Natural killer cell treated with Interleukin-12 subunit alpha and Interleukin-12 subunit beta and Interleukin-15 and Interleukin-18, amount 100 ng/mL, for 72 hours (primary cell): Measurements from ENCODE around the gene PNPLA5. TPM values are rescaled to one million over a fixed set of nuclear protein-coding genes. Genes with fewer than 3 reads are reported as not detected.
"Not testable (repeated sequence)": the region's sequence is repeated elsewhere in the genome, so short reads cannot be mapped to it uniquely, and the experiment has no call there.

Source experiments
- ATAC-seq, 2 donors: fragments of 150-1000 bp; cut with Tn5 transposase in 1 of 2; sonication (Bioruptor Pico), chemical (Tn5 transposase) in 1 of 2; 2 replicates each; pipeline ENCODE4 v1.10.0; 2021
- DNase-seq: peaks from one replicate; pipeline ENCODE4 v3.0.0; 2022; ENCODE audit warnings: low spot score
- H3K27ac Mint-ChIP-seq, 2 donors: 1 replicate in 1 of 2; 2 replicates in 1 of 2; pipeline ENCODE4 v1.8.0; 2022; ENCODE audit warnings: mixed read lengths in 2 of 2, mild to moderate bottlenecking in 1 of 2, moderate library complexity in 1 of 2
- H3K27me3 Mint-ChIP-seq, 2 donors: 1 replicate in 1 of 2; 2 replicates in 1 of 2; pipeline ENCODE4 v1.8.0; 2022; ENCODE audit warnings: mixed read lengths in 2 of 2
- H3K36me3 Mint-ChIP-seq: one replicate; pipeline ENCODE4 v1.8.0; 2022; ENCODE audit warnings: mixed read lengths
- H3K4me1 Mint-ChIP-seq, 2 donors: 1 replicate in 1 of 2; 2 replicates in 1 of 2; pipeline ENCODE4 v1.8.0; 2022; ENCODE audit warnings: low read depth in 2 of 2, mixed read lengths in 2 of 2, mild to moderate bottlenecking in 1 of 2
- H3K4me3 Mint-ChIP-seq: one replicate; pipeline ENCODE4 v1.8.0; 2022; ENCODE audit warnings: mixed read lengths
- H3K9me3 Mint-ChIP-seq: 2 replicates; pipeline ENCODE4 v1.8.0; 2022; ENCODE audit warnings: mixed read lengths
- total RNA-seq, 2 donors: library from RNA; stranded (reverse); gene quantifications; one replicate each; pipeline ENCODE4 v1.2.3, GENCODE V29; 2022

The PNPLA5 gene
- total RNA-seq, 2 donors from 2014 or later = not detected

DNA sequence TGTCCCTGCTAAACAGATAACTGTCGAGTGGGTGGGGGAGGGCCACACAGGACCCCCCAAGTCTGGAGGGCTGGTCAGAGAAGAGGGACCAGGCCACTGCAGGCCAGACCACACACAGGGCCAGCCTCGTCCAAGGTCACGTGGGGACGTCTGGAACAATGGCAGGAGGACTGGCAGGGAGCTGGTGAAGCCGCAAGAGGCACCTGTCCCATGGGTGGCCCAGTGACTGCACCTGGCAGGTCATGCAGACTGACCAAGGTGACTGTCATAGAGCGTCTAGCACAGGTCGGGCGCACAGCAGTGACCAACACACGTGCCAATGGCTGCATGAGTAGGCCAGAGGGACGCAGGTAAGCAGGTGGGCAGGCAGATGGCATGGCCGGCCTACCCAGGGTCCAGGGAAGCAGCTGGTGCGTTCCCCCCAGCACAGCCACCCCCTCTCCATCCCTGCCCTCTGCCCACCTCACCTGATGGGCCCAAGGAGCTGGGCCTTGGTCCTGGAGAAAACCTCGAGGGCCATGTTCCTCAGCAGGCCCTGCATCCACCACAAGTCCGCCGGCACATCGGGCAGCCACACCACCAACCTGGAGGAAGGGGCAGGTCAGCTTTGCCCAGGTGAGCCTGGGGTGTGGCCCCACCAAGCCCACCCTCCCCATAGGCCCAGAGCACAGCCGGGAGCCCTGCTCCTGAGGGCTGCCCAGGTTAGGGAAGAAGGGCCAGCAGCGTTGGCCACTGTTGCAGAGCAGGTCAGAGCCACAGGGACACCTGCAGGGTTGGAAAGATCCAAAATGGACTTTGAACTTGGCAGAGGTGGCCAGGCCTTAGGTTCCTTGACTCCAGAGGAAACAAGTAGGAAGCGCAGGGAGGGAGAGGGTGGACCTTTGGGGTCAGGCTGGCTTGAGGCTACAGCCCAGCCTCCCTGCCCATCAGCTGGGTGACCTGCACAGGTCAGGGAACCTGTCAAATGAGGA lies 10.4 kb downstream of the PNPLA5 start:
- ATAC-seq = no peak
- DNase-seq = no peak
- Mint-ChIP-seq H3K36me3 (no peaks in the 10 kb centered on the region), H3K4me1 (peaks cover 15 to 25% of the 10 kb centered on the region in 2 donors), H3K4me3 (no peak overlapping the region), H3K27ac (no peak overlapping the region), H3K27me3 (peaks cover 10 to 15% of the 10 kb centered on the region in 2 donors), H3K9me3 (no peaks in the 10 kb centered on the region)

DNA sequence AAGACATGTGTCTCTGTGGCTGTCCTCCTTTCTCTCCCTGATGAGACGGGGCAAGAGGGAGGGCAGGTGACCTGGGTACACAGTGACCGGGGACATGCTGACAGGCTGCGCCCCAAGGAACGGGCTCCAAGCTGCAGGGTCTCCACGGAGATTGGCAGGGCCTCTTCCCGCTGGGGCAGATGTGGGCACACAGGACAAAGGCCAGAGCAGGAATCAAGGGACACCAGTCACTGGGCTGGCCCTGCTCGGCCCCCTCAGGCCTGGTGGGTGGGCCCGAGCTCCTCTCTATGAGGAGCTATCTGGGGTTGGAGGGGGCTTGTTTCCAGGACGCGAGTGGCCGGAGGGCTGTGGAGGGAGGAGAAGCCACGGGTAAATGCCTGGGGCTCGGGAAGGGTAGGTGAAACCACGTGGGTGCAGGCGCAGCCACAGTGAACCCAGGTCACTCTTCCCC lies 11.2 kb downstream of the PNPLA5 start:
- DNase-seq (no peak), ATAC-seq (no peak)
- Mint-ChIP-seq H3K27me3 (peaks cover 10 to 15% of the 10 kb centered on the region in 2 donors), H3K4me3 (no peak overlapping the region), H3K4me1 (peaks cover 15 to 24% of the 10 kb centered on the region in 2 donors), H3K27ac (no peak overlapping the region), H3K36me3 (no peaks in the 10 kb centered on the region), H3K9me3 (no peaks in the 10 kb centered on the region)

DNA sequence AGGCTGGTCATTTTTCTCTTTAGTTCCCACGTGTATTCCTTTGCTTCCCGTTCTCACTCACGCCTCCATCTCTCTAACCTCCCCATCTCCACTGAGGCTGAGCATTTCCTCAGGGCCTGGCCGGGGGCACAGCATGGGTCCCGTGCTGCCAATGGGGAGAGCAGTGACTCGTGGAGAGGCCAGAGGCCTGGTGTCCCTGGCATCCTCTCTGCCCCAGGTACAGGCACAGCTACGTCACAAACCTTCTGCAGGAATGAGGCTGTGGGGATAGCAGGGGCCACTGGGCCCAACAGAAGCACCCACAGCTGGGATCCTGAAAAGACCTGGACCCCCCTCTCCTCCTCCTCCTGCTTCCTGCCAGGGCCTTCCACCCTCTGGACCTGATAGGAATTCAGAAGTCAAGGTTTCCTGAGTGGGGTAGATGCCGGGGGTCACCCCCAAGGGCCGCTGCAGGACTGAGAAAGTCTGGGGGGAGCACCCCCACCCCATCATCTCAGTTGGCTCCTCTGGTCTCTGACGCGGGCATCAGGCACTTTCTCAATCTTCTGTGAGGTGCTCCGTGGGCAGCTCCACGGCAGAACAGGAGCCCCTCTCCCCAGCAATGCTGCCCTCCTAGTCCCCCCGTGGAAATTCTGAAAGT lies 11.8 kb downstream of the PNPLA5 start:
- H3K9me3 Mint-ChIP-seq = no peaks in the 10 kb centered on the region
- H3K36me3 Mint-ChIP-seq = no peaks in the 10 kb centered on the region
- DNase-seq (no peak), ATAC-seq (no peak)
- no peak overlapping the region for H3K27ac Mint-ChIP-seq
- peaks cover 15 to 19% of the 10 kb centered on the region in 2 donors for H3K4me1 Mint-ChIP-seq
- no peak overlapping the region for H3K4me3 Mint-ChIP-seq
- peaks cover 8 to 15% of the 10 kb centered on the region in 2 donors for H3K27me3 Mint-ChIP-seq

DNA sequence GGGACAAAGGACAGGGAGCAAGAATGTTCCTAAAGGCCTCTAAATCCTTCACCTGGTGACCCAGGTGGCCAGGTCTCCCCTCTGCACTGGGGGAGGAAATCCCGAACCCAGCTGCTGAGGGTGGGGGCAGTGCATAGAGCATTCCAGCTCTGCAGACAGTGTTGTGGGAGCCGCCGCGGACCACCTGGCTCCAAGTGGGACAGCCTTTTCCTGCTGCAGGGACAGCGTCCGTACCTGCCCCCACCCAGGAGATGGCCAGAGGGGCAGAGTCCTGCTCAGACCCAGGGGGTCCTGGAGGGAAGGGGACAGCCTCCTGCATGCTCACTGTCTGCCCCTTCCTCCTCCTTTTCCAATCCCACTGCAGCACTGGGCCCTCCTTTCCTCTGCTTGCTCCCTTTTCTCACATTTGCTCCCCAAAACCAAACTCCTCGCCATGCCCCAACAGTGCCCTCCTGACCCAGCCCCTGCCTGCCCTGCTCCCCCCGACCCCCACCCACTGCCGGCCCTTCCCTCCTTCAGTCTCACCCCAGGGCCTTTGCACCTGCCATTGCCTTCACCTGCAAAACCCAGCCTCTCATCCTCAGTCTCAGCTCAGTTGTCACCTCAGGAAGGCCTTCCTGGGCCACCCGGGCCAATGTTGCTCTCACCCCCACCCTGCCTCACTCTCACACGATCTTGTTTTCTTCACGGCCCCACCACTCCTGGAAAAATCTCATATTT lies 12.8 kb downstream of the PNPLA5 start:
- H3K4me1 Mint-ChIP-seq = peaks cover 6 to 13% of the 10 kb centered on the region in 2 donors
- H3K36me3 Mint-ChIP-seq = no peaks in the 10 kb centered on the region
- ATAC-seq (no peak), DNase-seq (no peak)
- H3K4me3 Mint-ChIP-seq = no peak overlapping the region
- peaks cover 12 to 17% of the 10 kb centered on the region in 2 donors for H3K27me3 Mint-ChIP-seq
- no peak overlapping the region for H3K27ac Mint-ChIP-seq
- H3K9me3 Mint-ChIP-seq = no peaks in the 10 kb centered on the region

DNA sequence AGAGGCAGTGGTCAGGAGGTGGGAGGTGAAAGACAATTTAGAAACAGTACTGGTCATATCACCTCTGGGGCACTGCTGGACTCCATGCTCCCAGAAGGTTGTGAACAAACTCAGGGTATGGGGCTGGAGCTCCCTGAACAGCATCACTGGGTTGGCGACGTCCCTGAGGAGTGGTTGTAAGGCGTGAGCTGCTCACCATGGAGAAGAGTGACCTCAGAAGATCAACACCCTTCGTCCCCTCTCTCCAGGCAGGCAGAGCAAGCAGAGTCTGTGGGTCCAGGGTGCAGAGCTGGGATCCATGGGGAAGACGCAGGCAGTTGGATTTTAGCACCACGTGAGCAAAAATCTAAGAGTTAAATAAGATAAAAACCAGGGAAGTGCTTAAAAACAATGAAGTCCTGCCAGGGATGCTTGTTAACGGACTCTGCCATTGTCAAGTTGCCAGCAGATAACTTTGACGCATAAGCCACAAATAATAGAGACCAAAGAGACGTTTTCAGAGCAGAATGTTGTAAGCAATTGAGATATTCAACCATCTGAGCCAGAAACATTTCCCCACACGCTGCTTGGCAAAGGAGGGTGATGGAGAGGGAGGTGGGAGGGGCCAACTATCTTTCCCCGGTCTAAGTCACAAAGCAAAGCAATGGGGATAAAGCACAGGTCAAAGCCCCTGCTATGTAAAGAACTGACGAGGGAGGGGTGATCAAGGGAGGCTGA lies 13.6 kb downstream of the PNPLA5 start:
- Mint-ChIP-seq H3K4me1 (peaks cover 6 to 8% of the 10 kb centered on the region in 2 donors), H3K9me3 (no peaks in the 10 kb centered on the region), H3K27me3 (peaks cover 18 to 23% of the 10 kb centered on the region in 2 donors), H3K36me3 (no peaks in the 10 kb centered on the region), H3K4me3 (no peak overlapping the region), H3K27ac (no peak overlapping the region)
- DNase-seq = no peak
- ATAC-seq = no peak

DNA sequence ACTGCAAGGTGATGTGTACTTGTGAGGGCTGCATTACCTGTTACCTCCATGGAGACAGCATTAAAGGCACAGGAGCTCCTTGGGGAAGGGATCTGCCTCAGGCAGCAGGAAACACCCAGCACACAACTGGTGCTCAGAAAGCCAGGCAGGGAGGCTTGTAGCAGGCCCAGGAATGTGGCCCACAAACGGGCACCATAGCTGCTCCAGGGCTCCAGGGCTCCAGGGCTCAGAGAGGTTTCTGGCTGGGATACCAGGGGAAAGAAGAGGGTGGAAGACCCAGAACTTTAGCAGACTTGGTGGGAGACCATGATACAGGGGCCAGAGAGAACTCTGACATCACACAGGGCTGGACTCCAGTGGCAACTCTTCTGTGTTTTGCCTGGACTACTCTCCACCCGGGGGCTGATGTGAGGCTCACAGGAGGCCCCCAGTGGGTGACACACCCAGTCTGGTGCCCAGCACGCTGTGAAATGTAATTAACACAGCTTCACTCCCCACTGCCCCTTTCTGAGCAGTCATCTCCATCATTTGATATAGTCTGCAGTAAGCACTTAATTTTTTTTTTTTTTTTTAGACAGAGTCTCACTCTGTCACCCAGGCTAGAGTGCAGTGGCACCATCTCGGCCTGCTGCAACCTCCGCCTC lies 14.8 kb downstream of the PNPLA5 start:
- Mint-ChIP-seq H3K4me3 (no peak overlapping the region), H3K36me3 (no peaks in the 10 kb centered on the region), H3K9me3 (no peaks in the 10 kb centered on the region), H3K4me1 (no peaks in the 10 kb centered on the region), H3K27ac (no peak overlapping the region), H3K27me3 (peaks cover 15 to 30% of the 10 kb centered on the region in 2 donors)
- DNase-seq (no peak), ATAC-seq (no peak)

DNA sequence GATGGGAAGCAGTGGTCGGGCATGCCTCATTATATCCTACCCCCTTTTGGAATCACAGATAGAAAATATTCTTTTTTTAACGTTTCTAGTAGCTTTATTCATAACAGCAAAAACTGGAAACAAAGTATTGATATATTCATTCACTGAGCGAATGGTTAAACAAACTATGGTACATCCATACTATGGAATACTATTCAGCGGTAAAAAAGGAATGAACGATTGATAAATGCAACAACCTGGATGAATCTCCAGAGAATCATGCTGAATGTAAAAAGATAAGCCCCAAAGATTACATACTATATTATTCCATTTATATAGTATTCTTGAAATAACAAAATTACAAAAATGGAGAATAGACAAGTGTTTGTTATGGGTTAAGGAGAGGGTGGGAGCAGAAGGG lies 22.0 kb downstream of the PNPLA5 start:
- Mint-ChIP-seq H3K27me3 (peaks cover 25 to 54% of the 10 kb centered on the region in 2 donors), H3K27ac (no peak overlapping the region), H3K9me3 (peaks cover 2% of the 10 kb centered on the region), H3K36me3 (no peaks in the 10 kb centered on the region), H3K4me1 (no peaks in the 10 kb centered on the region), H3K4me3 (no peak overlapping the region)
- no peak for DNase-seq
- no peak for ATAC-seq

DNA sequence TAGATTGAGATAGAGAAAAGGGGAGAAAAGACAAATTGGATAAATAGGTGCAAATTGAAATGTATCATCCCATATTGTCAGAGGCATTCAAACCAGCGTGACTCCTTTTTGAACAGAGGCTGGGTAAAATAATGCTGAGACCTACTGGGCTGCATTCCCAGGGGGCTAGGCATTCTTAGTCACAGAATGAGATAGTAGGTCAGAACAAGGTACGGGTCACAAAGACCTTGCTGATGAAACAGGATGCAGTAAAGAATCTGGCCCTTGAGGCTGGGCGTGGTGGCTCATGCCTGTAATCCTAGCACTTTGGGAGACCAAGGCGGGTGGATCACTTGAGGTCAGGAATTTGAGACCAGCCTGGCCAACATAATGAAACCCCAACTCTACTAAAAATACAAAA lies 22.8 kb downstream of the PNPLA5 start:
- H3K36me3 Mint-ChIP-seq, H3K4me3 Mint-ChIP-seq, H3K4me1 Mint-ChIP-seq, H3K9me3 Mint-ChIP-seq, ATAC-seq, H3K27ac Mint-ChIP-seq, DNase-seq: not testable (repeated sequence)
- H3K27me3 Mint-ChIP-seq = peaks cover 24 to 60% of the 10 kb centered on the region in 2 donors

DNA sequence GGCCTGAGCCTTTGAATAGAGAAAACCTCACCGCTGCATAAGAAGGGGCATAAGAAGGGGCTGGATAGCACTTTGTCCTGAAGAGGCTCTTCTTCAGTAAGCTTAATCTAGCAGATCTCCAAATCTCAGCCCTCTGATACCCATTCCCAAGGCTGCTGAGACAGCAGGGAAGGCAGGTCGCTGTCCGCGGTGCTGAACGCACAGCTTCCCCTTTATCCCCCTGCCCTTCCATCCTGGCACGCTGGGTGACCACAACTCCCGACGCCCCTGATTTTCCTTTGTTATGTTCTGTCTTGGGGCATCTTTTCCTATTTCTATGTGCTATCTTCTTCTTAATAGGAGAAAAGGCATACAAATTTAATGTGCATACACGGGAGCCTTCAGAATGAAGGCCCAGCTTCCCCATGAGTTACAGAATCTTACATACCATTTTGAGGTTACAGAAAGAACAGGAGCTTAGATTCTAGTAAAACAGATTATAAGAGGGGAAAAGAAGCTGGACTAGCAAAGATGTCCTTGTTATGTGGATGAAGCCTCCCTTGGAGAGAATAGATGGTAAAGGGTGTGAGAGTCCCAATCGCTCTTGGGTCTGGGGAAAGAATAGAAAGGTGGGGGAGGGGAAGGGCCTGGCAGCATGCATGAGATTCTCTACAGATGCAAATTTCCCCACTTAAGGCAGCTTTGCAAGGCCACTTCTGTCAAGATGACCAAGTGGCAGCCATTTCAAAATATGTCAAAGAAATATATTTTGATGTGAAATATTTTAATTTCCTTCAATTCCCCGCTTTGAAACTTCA lies 23.8 kb downstream of the PNPLA5 start:
- Mint-ChIP-seq H3K36me3 (no peaks in the 10 kb centered on the region), H3K27me3 (peaks cover 22 to 57% of the 10 kb centered on the region in 2 donors), H3K4me3 (no peak overlapping the region), H3K9me3 (peaks cover 2% of the 10 kb centered on the region), H3K4me1 (no peaks in the 10 kb centered on the region), H3K27ac (no peak overlapping the region)
- ATAC-seq = no peak
- DNase-seq = no peak

DNA sequence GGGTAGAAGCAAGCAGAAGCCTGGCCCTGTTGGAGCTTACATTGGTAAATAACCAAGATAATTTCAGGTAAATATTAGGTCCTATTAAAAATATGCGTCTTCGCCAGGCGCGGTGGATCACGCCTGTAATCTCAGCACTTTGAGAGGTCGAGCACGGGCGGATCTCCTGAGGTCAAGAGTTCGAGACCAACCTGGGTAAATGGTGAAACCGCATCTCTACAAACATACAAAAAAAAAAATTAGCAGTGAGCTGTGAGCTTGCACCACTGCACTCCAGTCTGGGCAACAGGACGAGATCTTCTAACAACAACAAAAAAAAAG lies 29.0 kb downstream of the PNPLA5 start:
- DNase-seq = no peak
- Mint-ChIP-seq H3K36me3 (no peaks in the 10 kb centered on the region), H3K4me1 (no peaks in the 10 kb centered on the region), H3K9me3 (no peaks in the 10 kb centered on the region), H3K27ac (no peak overlapping the region), H3K4me3 (peak overlapping the region; percentile 48), H3K27me3 (peaks cover 32 to 46% of the 10 kb centered on the region in 2 donors)
- ATAC-seq = no peak

DNA sequence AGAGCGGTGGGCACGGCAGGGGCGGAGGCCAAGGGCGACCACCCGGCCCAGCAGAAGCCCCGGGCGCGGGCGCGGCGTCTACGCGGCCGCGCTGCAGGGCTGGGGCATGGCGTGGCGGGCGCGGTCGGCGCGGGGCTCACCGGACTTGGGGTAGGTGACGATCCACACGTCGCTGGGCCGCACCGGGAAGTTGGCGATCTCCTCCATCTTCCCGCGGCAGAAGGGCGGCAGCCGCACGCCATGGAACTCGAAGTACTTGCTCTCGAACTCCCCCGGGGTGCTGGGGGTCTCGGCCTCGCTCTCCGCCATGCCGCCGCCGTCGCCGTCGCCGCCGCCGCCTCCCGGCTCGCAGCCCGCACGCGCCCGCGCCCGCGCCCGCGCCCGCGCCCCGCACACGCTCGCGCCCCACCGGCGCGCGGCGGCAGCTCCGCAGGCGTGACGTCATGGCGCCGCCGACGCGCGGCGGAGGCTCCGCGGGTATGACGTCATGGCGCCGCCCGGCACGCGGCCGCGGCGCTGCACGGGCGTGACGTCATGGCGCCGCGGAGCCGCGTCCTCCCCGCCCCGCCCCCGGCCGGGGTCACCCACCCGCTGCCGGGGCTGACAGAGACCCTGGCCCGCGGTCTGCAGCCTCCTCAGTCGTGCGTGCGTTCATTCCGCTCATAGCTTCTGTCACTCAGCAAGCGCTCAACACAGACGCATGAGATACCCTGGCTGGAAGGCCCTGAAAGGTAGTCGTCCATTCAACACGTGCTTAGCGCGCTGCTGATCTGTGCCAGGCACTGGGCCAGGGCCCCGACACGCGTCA lies 29.5 kb downstream of the PNPLA5 start, which contains the start of gene SULT4A1:
Gene SULT4A1, minus strand, starts transcription at position 440 of the 808 bp plus-strand sequence. Its CDS starts 131 bp downstream, at position 309.
- Mint-ChIP-seq H3K9me3 (no peaks in the 10 kb centered on the region), H3K4me1 (no peaks in the 10 kb centered on the region), H3K27me3 (peaks cover 32 to 49% of the 10 kb centered on the region in 2 donors), H3K36me3 (no peaks in the 10 kb centered on the region), H3K27ac (no peak within 1 kb of the TSS), H3K4me3 (peak within 1 kb of the TSS; percentile 48)
- ATAC-seq (no peak), DNase-seq (no peak)

DNA sequence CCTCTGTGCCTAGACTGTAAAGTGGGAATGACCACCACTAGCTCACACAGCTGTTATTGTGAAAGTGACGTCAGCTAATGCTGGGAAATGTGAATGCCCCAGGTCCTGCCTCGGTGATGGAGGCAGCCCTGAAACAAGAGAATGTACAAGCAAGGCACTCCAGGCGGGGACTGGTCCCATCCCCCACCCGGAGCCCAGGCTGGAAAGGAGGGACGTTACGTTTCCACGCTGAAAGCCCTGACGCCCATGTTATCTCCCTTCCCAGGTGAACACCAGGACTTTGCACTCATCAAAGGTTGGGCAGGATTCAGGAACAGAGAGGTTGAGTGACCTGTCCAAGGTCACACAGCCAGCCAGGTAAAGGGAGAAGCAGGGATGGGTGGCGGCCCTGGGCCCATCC lies 30.3 kb downstream of the PNPLA5 start:
- Mint-ChIP-seq H3K27me3 (peaks cover 36 to 57% of the 10 kb centered on the region in 2 donors), H3K9me3 (peaks cover 4% of the 10 kb centered on the region), H3K36me3 (peaks cover 7% of the 10 kb centered on the region), H3K4me3 (no peak overlapping the region), H3K27ac (no peak overlapping the region), H3K4me1 (no peaks in the 10 kb centered on the region)
- DNase-seq = no peak
- no peak for ATAC-seq
